HG02763 (cell line): Measurements from ENCODE around the gene BAHD1.

Experiments
- ATAC-seq: cut with Tn5 transposase; IDR thresholded peaks from one replicate; pipeline ENCODE4 v1.9.1; 2021; ENCODE audit warnings: mild to moderate bottlenecking, moderate library complexity; ENCODE audit not compliant: unreplicated experiment

BAHD1 gene

GRCh38 chr15:40464595-40465185, 23.9 kb downstream of the BAHD1 start:
- ATAC-seq: no peak

- ATAC-seq: no peak
Observed at GRCh38 chr15:40465939-40466338, 25.2 kb downstream of the BAHD1 start.

GRCh38 chr15:40466426-40467260, 25.9 kb downstream of the BAHD1 start:
- no peak for ATAC-seq

DNA sequence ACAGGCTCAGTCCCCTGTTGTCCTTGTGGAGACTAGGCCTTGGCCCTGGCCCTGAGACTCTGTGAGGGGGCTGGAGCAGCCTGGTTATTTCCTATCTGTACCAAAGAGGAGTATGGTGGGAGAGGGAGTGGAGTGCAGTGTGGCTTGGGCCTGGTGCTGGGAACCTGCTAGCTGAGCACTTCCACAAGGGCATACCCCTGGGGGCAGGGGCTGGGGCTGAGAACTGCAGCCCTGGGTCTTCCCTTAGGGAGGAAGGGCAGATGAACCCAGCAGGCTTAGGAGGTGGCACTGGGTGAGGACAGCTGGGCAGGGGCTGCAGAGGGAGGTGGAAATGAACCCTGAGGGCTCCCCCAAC, 26.5 kb downstream of the BAHD1 start:
- no peak for ATAC-seq

- ATAC-seq: no peak
Observed at GRCh38 chr15:40468898-40469331, 28.2 kb downstream of the BAHD1 start.

GRCh38 chr15:40469776-40470390, 29.1 kb downstream of the BAHD1 start:
- ATAC-seq: no peak

- ATAC-seq: peak; percentile 44
Observed at GRCh38 chr15:40470423-40471104, 29.8 kb downstream of the BAHD1 start, which contains the start of gene CHST14. Gene CHST14, plus strand, starts transcription at chr15:40470984. Its CDS starts 230 bp downstream, at chr15:40471214.

DNA sequence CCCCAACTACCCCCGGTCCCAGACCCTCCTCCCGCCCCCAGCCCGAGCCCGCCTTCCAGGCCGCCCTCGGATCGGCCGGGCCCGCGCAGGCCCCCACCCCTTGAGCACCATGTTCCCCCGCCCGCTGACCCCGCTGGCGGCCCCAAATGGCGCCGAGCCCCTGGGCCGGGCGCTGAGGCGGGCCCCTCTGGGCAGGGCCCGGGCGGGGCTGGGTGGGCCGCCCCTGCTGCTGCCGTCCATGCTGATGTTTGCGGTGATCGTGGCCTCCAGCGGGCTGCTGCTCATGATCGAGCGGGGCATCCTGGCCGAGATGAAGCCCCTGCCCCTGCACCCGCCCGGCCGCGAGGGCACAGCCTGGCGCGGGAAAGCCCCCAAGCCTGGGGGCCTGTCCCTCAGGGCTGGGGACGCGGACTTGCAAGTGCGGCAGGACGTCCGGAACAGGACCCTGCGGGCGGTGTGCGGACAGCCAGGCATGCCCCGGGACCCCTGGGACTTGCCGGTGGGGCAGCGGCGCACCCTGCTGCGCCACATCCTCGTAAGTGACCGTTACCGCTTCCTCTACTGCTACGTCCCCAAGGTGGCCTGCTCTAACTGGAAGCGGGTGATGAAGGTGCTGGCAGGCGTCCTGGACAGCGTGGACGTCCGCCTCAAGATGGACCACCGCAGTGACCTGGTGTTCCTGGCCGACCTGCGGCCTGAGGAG, 30.5 kb downstream of the BAHD1 start:
- ATAC-seq: peak; percentile 30

- no peak for ATAC-seq
Observed at GRCh38 chr15:40471808-40472150, 31.0 kb downstream of the BAHD1 start.

DNA sequence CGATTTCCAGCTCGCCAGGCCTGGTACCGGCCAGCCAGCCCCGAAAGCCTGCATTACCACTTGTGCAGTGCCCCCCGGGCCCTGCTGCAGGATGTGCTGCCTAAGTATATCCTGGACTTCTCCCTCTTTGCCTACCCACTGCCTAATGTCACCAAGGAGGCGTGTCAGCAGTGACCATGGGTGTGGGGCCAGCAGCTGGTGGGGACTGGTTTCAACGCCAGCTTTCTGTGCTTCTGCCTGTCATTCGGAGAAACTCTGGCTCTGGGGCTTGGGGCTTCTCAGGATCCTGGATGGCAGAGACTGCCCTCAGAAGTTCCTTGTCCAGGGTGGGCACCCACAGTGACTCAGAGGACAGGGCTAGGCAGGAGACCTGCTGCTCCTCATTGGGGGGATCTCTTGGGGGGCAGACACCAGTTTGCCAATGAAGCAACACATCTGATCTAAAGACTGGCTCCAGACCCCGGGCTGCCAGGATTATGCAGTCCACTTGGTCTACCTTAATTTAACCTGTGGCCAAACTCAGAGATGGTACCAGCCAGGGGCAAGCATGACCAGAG, 31.5 kb downstream of the BAHD1 start:
- ATAC-seq: no peak

GRCh38 chr15:40474581-40474980, 33.8 kb downstream of the BAHD1 start:
- no peak for ATAC-seq

DNA sequence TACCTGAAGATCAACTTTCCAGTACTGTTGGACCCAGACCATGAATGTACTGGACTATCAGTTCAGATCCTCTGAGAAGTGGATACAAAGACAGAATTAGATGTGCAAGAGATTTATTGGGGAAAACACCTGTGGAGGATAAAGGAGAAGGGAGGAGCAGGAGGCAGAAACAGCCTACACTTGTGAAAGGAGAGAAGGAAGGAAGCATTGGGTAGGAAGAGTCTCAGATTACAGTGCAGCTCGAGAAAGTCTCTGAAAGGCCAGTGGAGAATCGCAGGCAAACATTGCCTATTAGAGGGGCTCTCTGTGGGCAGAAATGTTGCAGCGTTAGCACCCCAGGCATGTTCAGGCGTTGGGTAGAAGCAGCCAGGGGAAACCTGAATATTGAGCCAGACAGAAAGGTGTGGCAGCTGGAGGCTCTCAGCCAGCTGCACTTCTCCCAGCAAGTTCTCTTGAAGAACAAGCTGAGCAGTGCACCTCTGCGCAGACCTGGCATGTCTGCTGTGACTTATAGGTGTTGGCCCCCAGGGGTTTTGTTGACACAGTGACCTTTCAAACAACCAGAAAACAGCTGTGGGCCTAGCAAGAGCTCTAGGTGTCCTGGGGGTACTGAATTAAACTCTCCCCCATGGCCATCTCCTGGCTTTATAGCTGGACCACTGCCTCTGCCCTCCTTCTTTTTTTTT, 37.0 kb downstream of the BAHD1 start:
- ATAC-seq: no peak

GRCh38 chr15:40479024-40479423, 38.3 kb downstream of the BAHD1 start:
- no peak for ATAC-seq

- no peak for ATAC-seq
Observed at GRCh38 chr15:40481341-40482074, 40.8 kb downstream of the BAHD1 start.

GRCh38 chr15:40483919-40484318, 43.2 kb downstream of the BAHD1 start:
- ATAC-seq: no peak

DNA sequence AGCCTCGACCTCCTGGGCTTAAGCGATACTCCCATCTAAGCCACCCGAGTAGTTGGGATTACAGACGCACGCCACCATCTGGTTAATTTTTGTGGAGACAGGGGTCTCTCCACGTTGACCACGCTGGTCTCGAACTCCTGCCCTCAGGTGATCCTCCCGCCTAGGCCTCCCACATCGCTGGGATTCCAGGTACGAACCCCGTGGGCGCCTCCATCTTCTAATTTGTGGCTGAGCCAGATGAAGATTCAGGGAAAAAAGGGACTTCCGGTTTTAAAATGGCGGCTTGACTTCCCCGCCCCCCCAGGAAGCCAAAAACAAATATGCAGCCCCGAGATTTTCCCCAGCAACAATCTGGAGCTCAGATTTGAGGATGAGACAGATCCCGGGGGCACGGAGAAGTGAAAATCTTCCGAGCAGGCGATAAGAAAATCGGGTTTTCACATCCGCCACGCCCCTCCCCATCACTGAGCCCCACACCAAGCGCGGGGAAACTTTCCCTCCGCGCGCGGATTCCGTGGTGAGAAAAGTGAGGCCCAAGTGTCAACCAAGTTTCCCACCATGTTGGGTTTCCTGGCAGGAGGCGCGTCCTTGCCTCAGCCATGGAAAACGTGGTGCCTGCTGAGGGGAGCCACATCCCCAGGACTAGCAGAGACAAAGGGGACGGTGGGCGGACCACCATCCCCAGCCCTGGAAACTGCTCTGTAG, 45.5 kb downstream of the BAHD1 start:
- ATAC-seq: no peak

DNA sequence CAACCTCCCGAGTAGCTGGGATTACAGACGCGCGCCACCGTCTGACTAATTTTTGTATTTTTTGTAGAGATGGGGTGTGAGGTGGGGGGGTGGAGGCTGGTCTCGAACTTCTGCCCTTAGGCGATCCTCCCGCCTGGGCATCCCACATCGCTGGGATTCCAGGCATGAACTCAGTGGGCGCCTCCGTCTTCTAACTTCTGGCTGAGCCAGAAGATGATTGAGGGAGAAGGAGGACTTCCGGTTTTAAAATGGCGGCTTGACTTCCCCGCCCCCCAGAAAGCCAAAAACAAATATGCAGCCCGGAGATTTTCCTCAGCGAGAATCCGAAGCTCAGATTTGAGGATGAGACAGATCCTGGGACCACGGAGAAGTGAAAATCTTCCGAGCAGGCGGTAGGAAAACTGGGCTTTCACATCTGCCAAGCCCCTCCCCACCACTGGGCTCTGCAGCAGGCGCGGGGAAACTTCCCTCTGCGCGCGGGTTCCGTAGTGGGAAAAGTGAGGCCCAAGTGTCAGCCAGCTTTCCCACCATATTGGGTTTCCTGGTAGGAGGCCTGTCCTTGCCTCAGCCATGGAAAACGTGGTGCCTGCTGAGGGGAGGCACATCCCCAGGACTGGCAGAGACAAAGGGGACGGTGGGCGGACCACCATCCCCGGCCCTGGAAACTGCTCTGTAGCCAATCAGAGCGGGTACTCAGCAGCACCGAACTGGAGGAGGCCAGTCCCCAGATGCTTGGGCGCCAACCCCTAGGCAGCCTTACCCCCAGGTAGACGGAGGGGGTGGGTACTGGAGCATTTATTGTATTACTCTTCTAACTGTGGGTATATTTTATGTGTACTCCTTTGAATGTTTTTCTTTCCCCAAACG, 47.3 kb downstream of the BAHD1 start:
- ATAC-seq: no peak
